Measurements from ENCODE around the gene HOXB5. TPM values are rescaled to one million over a fixed set of nuclear protein-coding genes. Genes with fewer than 3 reads are reported as not detected.

The HOXB5 gene
- total RNA-seq, 1 experiment from 2014 or later = not detected

GRCh38 chr17:48583708-48584222 lies 9.8 kb downstream of the HOXB5 start:
- no peak overlapping the region for H3K56ac ChIP-seq (ENCODE audit: insufficient read length, low read depth, low read length)
- peaks cover 100% of the 10 kb centered on the region for H3K27me3 Mint-ChIP-seq (ENCODE audit: low read depth)

More at GRCh38 chr17:48583708-48584222, 9.8 kb downstream of the HOXB5 start:
- H2AK5ac ChIP-seq (ENCODE audit: insufficient read length, low read length) = no peak overlapping the region
- H3K23me2 ChIP-seq (ENCODE audit: insufficient read length, low read depth, low read length, poor library complexity, severe bottlenecking) = peaks cover 3% of the 10 kb centered on the region
- no peaks in the 10 kb centered on the region for H3K79me1 ChIP-seq (ENCODE audit: insufficient read depth, low read depth, low read length, poor library complexity, severe bottlenecking)
- no peak overlapping the region for H4K5ac ChIP-seq (ENCODE audit: insufficient read length, low read depth, low read length)
- no peak overlapping the region for H4K91ac ChIP-seq (ENCODE audit: insufficient read length, low read depth, low read length)
- H2AFZ ChIP-seq (ENCODE audit: low read length) = no peak overlapping the region
- no peak for TF ChIP-seq CTCF (conservative IDR thresholded peaks at IDR 0.05)
- no peaks in the 10 kb centered on the region for H3K4me1 ChIP-seq (ENCODE audit: insufficient read depth, low read length)
- no peaks in the 10 kb centered on the region; a peak in 2 of 7 replicates for H3K36me3 Mint-ChIP-seq (ENCODE audit: insufficient read depth in 1 of 3, low read depth in 3 of 3)
- no peak overlapping the region for H2BK20ac ChIP-seq (ENCODE audit: low read depth, low read length, poor library complexity, severe bottlenecking)
- H4K8ac ChIP-seq (replicated peaks; ENCODE audit: insufficient read length, low read depth, low read length) = no peak overlapping the region
- no peak overlapping the region for H2BK15ac ChIP-seq (ENCODE audit: low read depth, low read length)
- H3T11ph ChIP-seq (ENCODE audit: low read length) = no peak overlapping the region
- WGBS (ENCODE audit: extremely low coverage, insufficient read length, low lambda C conversion rate) = no CpG with 5 or more reads among the region's 3 CpGs
- no peak overlapping the region for H3K9ac ChIP-seq (ENCODE audit: extremely low read depth, insufficient read length, low read length)
- no peak overlapping the region for H2BK12ac ChIP-seq (ENCODE audit: insufficient read length, low read depth, low read length)
- no peaks in the 10 kb centered on the region for H3K9me3 ChIP-seq (ENCODE audit: control insufficient read depth, low read depth, low read length)
- no peak overlapping the region for H3K27ac Mint-ChIP-seq
- H3K27ac ChIP-seq (ENCODE audit: insufficient read length, low read depth, low read length) = no peak overlapping the region
- no peaks in the 10 kb centered on the region for H4K20me1 ChIP-seq (ENCODE audit: control insufficient read depth, insufficient read depth, insufficient read length)
- no peak overlapping the region for H3K14ac ChIP-seq (ENCODE audit: insufficient read depth, low read length)
- no peak overlapping the region for H2BK120ac ChIP-seq (ENCODE audit: low read depth, low read length, poor library complexity, severe bottlenecking)
- no peak overlapping the region for H3K18ac ChIP-seq (ENCODE audit: insufficient read length, low read depth, low read length)
- H3K27me3 ChIP-seq (ENCODE audit: insufficient read depth, low read length) = peaks cover 100% of the 10 kb centered on the region
- H3K4ac ChIP-seq (ENCODE audit: low read depth, low read length) = no peak overlapping the region
- no peak overlapping the region for H3K4me3 Mint-ChIP-seq
- no peaks in the 10 kb centered on the region for H3K79me2 ChIP-seq (ENCODE audit: insufficient read depth, low read length)
- H2BK5ac ChIP-seq (ENCODE audit: insufficient read length, low read length) = no peak overlapping the region
- H3K9me3 Mint-ChIP-seq = peaks cover 10 to 25% of the 10 kb centered on the region in 2 experiments
- no peak overlapping the region for H3K4me2 ChIP-seq (ENCODE audit: insufficient read depth, insufficient read length, low read length)
- peaks cover 13 to 27% of the 10 kb centered on the region in 2 experiments for H3K4me1 Mint-ChIP-seq
- no peak overlapping the region for H3K23ac ChIP-seq (ENCODE audit: insufficient read length, low read depth, low read length)
- DNase-seq = no peak
